Neural progenitor cell (in vitro differentiated cells): ENCODE results near the gene ZBP1. TPM values are rescaled to one million over a fixed set of nuclear protein-coding genes. Genes with fewer than 3 reads are reported as not detected.

ENCODE experiments used
- DNase-seq: peaks from one replicate; pipeline ENCODE4 v3.0.0-alpha.2; 2016; ENCODE audit warnings: low spot score
- H2AFZ ChIP-seq: fragments of 200-600 bp; sonication (generic); replicated peaks from 2 replicates; pipeline ENCODE4 v1.6.1; 2016; ENCODE audit warnings: antibody characterized with exemption
- H3F3A ChIP-seq: fragments of 200-600 bp; sonication (generic); 2 replicates; pipeline ENCODE4 v1.6.1; 2016; ENCODE audit warnings: antibody characterized with exemption, low read depth
- H3K27ac ChIP-seq: fragments of 200-600 bp; sonication (generic); 2 replicates; pipeline ENCODE4 v1.5.1; 2016; ENCODE audit warnings: mild to moderate bottlenecking
- H3K27me3 ChIP-seq: fragments of 200-600 bp; sonication (generic); 2 replicates; pipeline ENCODE4 v1.6.1; 2016; ENCODE audit warnings: mild to moderate bottlenecking, moderate library complexity
- H3K36me3 ChIP-seq: fragments of 200-600 bp; sonication (generic); 2 replicates; pipeline ENCODE4 v1.5.1; 2016
- H3K4me1 ChIP-seq: fragments of 200-600 bp; sonication (generic); 2 replicates; pipeline ENCODE4 v1.6.1; 2016; ENCODE audit warnings: mixed run types
- H3K4me2 ChIP-seq: fragments of 200-600 bp; sonication (generic); 2 replicates; pipeline ENCODE4 v1.6.1; 2016
- H3K4me3 ChIP-seq: fragments of 200-600 bp; sonication (generic); 2 replicates; pipeline ENCODE4 v1.5.1; 2016
- H3K79me2 ChIP-seq: fragments of 200-600 bp; sonication (generic); 2 replicates; pipeline ENCODE4 v1.6.1; 2016; ENCODE audit warnings: low read depth
- H3K9ac ChIP-seq: fragments of 200-600 bp; sonication (generic); 2 replicates; pipeline ENCODE4 v1.6.1; 2016
- H3K9me3 ChIP-seq: fragments of 200-600 bp; sonication (generic); 2 replicates; pipeline ENCODE4 v1.5.1; 2016; ENCODE audit warnings: low read depth
- H4K20me1 ChIP-seq: fragments of 200-600 bp; sonication (generic); 2 replicates; pipeline ENCODE4 v1.6.1; 2016; ENCODE audit warnings: low read depth
- H3K27ac Mint-ChIP-seq: 3 replicates; pipeline ENCODE4 v1.8.0; 2021; ENCODE audit warnings: mixed read lengths
- H3K27me3 Mint-ChIP-seq: 2 replicates; pipeline ENCODE4 v1.8.0; 2022; ENCODE audit warnings: low read depth, mild to moderate bottlenecking, inconsistent platforms, moderate library complexity, mixed read lengths; ENCODE audit not compliant: insufficient read depth
- H3K36me3 Mint-ChIP-seq: 3 replicates; pipeline ENCODE4 v1.8.0; 2021; ENCODE audit warnings: mixed read lengths
- H3K4me1 Mint-ChIP-seq: 3 replicates; pipeline ENCODE4 v1.8.0; 2021; ENCODE audit warnings: mixed read lengths
- H3K4me3 Mint-ChIP-seq: 3 replicates; pipeline ENCODE4 v1.8.0; 2021; ENCODE audit warnings: mild to moderate bottlenecking, moderate library complexity, mixed read lengths
- H3K9me3 Mint-ChIP-seq: 3 replicates; pipeline ENCODE4 v1.8.0; 2020; ENCODE audit warnings: mixed read lengths
- EZH2 ChIP-seq: fragments of 200-600 bp; sonication (generic); IDR thresholded peaks from 2 replicates; pipeline ENCODE4 v1.6.1; 2017; ENCODE audit warnings: antibody characterized with exemption, mild to moderate bottlenecking, moderate library complexity
- EZH2phosphoT487 ChIP-seq: fragments of 200-600 bp; sonication (generic); IDR thresholded peaks from 2 replicates; pipeline ENCODE4 v1.6.1; 2017; ENCODE audit warnings: antibody characterized with exemption
- total RNA-seq: library from RNA; depleted of rRNA; stranded (reverse); fragments of >200 nt; gene quantifications from 2 replicates; pipeline ENCODE4 v1.2.3, GENCODE V29; 2015; ENCODE audit warnings: low replicate concordance
- TF ChIP-seq, protein P1 (sequence below): fragments of 200-600 bp; sonication (generic); IDR thresholded peaks from 2 replicates; pipeline ENCODE4 v1.5.1; 2017; ENCODE audit warnings: antibody characterized with exemption, mild to moderate bottlenecking

ZBP1 gene
- total RNA-seq, 1 donor from 2014 or later, result not detected

DNA sequence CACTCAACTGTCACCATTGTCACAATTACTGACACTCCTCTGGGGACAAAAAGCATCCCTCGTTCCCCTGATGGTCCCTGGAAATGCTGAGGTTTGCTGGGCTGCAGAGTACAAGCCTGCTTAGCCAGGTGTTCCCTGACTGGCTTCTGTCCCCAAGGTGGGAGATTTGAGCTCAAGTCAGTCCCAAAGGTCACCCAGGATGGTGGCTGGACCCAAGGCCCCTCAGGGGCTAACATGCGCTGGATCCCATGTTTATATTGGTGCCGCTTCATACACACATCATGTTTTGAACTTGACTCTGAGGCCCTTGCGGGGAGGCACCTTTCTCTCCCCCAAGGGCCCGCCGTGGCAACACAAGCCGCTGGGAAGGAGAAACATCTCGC, 45.4 kb upstream of the ZBP1 start:
- H3K4me3 ChIP-seq, result no peak overlapping the region
- H3K79me2 ChIP-seq, result no peaks in the 10 kb centered on the region
- TF ChIP-seq EZH2 (no peak), EZH2phosphoT487 (no peak)
- TF ChIP-seq, protein P1, sequence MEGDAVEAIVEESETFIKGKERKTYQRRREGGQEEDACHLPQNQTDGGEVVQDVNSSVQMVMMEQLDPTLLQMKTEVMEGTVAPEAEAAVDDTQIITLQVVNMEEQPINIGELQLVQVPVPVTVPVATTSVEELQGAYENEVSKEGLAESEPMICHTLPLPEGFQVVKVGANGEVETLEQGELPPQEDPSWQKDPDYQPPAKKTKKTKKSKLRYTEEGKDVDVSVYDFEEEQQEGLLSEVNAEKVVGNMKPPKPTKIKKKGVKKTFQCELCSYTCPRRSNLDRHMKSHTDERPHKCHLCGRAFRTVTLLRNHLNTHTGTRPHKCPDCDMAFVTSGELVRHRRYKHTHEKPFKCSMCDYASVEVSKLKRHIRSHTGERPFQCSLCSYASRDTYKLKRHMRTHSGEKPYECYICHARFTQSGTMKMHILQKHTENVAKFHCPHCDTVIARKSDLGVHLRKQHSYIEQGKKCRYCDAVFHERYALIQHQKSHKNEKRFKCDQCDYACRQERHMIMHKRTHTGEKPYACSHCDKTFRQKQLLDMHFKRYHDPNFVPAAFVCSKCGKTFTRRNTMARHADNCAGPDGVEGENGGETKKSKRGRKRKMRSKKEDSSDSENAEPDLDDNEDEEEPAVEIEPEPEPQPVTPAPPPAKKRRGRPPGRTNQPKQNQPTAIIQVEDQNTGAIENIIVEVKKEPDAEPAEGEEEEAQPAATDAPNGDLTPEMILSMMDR, result no peak
- H4K20me1 ChIP-seq, result no peaks in the 10 kb centered on the region
- Mint-ChIP-seq H3K27me3 (peaks cover 11% of the 10 kb centered on the region), H3K4me3 (no peak overlapping the region), H3K36me3 (no peaks in the 10 kb centered on the region), H3K9me3 (no peaks in the 10 kb centered on the region), H3K4me1 (peaks cover 37% of the 10 kb centered on the region), H3K27ac (no peak overlapping the region)
- H2AFZ ChIP-seq, result no peak overlapping the region
- no peaks in the 10 kb centered on the region for H3K27me3 ChIP-seq
- no peak overlapping the region for H3K4me2 ChIP-seq
- peaks cover 7% of the 10 kb centered on the region for H3K4me1 ChIP-seq
- H3F3A ChIP-seq, result no peaks in the 10 kb centered on the region
- DNase-seq, result no peak
- H3K27ac ChIP-seq, result no peak overlapping the region
- no peak overlapping the region for H3K9ac ChIP-seq
- H3K36me3 ChIP-seq, result no peaks in the 10 kb centered on the region
- H3K9me3 ChIP-seq, result no peaks in the 10 kb centered on the region

DNA sequence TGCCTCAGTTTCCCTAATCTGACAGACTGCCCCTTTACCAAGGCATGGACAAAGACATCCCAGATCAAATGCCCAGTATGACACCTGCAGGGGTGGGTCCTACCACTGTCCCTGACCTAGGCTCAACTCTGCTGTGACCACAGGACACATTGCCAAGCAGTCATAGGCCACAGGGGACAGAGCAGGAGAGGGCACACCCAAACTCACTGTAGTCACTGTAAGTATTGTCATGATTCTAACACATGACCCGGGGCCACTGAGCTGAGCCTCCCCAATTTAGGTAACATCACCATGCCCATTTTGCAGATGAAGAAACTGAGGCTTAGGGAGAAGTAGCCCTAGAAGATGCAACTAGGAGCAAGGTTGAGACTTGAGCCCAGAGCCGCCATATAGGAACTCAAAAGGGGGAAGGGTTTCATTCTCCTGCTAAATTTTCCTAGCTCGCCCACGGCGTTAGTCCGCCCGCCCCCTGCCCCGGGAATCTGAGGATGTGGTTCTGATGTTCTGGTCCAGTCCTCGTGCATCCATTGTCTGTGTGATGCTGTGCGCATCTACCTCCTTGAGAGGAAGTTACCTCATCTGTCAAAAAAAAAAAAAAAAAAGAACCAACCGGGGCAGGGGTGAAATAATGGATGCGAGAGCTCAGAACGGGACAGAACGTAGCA, 44.8 kb upstream of the ZBP1 start:
- H3F3A ChIP-seq, result no peaks in the 10 kb centered on the region
- H3K4me1 ChIP-seq, result peaks cover 7% of the 10 kb centered on the region
- DNase-seq, result no peak
- Mint-ChIP-seq H3K9me3 (no peaks in the 10 kb centered on the region), H3K36me3 (no peaks in the 10 kb centered on the region), H3K4me1 (peaks cover 34% of the 10 kb centered on the region), H3K4me3 (no peak overlapping the region), H3K27me3 (peaks cover 9% of the 10 kb centered on the region), H3K27ac (no peak overlapping the region)
- H3K9me3 ChIP-seq, result no peaks in the 10 kb centered on the region
- no peak overlapping the region for H3K9ac ChIP-seq
- no peak overlapping the region for H2AFZ ChIP-seq
- no peaks in the 10 kb centered on the region for H4K20me1 ChIP-seq
- no peaks in the 10 kb centered on the region for H3K36me3 ChIP-seq
- H3K79me2 ChIP-seq, result no peaks in the 10 kb centered on the region
- TF ChIP-seq EZH2 (no peak), EZH2phosphoT487 (no peak)
- TF ChIP-seq, protein P1, result no peak
- no peak overlapping the region for H3K4me3 ChIP-seq
- H3K27me3 ChIP-seq, result no peaks in the 10 kb centered on the region
- H3K4me2 ChIP-seq, result no peak overlapping the region
- no peak overlapping the region for H3K27ac ChIP-seq

DNA sequence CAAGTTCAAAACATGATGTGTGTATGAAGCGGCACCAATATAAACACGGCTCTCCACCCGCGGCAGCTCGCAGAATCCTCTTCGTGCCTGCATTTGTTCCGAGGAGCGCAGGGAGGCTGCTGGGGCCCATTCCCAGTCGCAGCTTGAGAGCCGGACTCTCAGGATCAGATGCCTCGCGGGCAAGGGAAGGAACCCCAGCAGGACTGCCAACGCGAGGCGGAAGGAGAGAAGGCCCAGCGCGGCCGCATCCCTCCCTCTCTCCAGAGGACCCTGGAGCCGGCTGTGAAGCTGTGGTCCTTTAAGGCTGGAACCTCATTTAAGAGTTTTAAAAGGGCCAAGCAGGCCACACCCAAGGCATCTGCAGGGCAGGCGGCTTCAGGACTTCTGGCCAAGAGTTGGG, 44.2 kb upstream of the ZBP1 start:
- no peaks in the 10 kb centered on the region for H4K20me1 ChIP-seq
- H3K27ac Mint-ChIP-seq, result no peak overlapping the region
- H3F3A ChIP-seq, result no peaks in the 10 kb centered on the region
- no peaks in the 10 kb centered on the region for H3K9me3 Mint-ChIP-seq
- H3K27me3 Mint-ChIP-seq, result peaks cover 11% of the 10 kb centered on the region
- no peaks in the 10 kb centered on the region for H3K36me3 ChIP-seq
- DNase-seq, result no peak
- no peaks in the 10 kb centered on the region for H3K9me3 ChIP-seq
- no peaks in the 10 kb centered on the region for H3K27me3 ChIP-seq
- TF ChIP-seq, protein P1, result no peak
- TF ChIP-seq EZH2phosphoT487 (no peak), EZH2 (no peak)
- H3K4me1 Mint-ChIP-seq, result peaks cover 33% of the 10 kb centered on the region
- peaks cover 7% of the 10 kb centered on the region for H3K4me1 ChIP-seq
- H3K79me2 ChIP-seq, result no peaks in the 10 kb centered on the region
- no peak overlapping the region for H3K4me3 ChIP-seq
- H3K36me3 Mint-ChIP-seq, result no peaks in the 10 kb centered on the region
- no peak overlapping the region for H3K27ac ChIP-seq
- no peak overlapping the region for H3K4me3 Mint-ChIP-seq
- no peak overlapping the region for H3K9ac ChIP-seq
- no peak overlapping the region for H3K4me2 ChIP-seq
- H2AFZ ChIP-seq, result no peak overlapping the region
